HEK293 (cell line): Measurements from ENCODE around the gene CELSR3.

Experiments
- CTCF ChIA-PET: fragments of 350-600 bp; formaldehyde crosslinking; extraction: SDS; loops from one replicate; lab custom pipeline; 2021; ENCODE audit warnings: antibody characterized with exemption; lab: Yijun Ruan, JAX
- POLR2A ChIA-PET: fragments of 300-600 bp; formaldehyde crosslinking; extraction: SDS; loops from one replicate; lab custom pipeline; 2020; ENCODE audit warnings: antibody characterized with exemption, inconsistent platforms; lab: Yijun Ruan, JAX
- H3K27ac ChIP-seq: fragments of 200-500 bp; sonication (Bioruptor generic); 2 replicates; pipeline ENCODE4 v1.5.1; 2014; ENCODE audit warnings: low read depth, low read length, control low read depth, inconsistent platforms; ENCODE audit errors: extremely low read depth
- H3K36me3 ChIP-seq, 2 experiments: fragments of 200-500 bp in 1 of 2; sonication (Bioruptor generic) in 1 of 2; 1 replicate in 1 of 2; 2 replicates in 1 of 2; pipeline ENCODE4 v1.5.1; 2014 to 2017; ENCODE audit warnings: inconsistent platforms in 2 of 2, low read length in 2 of 2; ENCODE audit not compliant: control insufficient read depth in 2 of 2, insufficient read depth in 1 of 2
- H3K4me1 ChIP-seq: fragments of 200-500 bp; sonication (Bioruptor generic); 2 replicates; pipeline ENCODE4 v1.5.1; 2014; ENCODE audit warnings: mild to moderate bottlenecking, low read length, inconsistent platforms; ENCODE audit not compliant: control insufficient read depth, insufficient read depth
- H3K4me3 ChIP-seq: 2 replicates; pipeline ENCODE4 v1.5.1; 2011; ENCODE audit warnings: low read depth, mild to moderate bottlenecking, control low read depth, low read length, moderate library complexity
- H3K9me3 ChIP-seq: fragments of 200-500 bp; sonication (Bioruptor generic); 2 replicates; pipeline ENCODE4 v1.5.1; 2014; ENCODE audit warnings: low read depth, low read length, inconsistent platforms; ENCODE audit not compliant: control insufficient read depth, insufficient read depth
- EGR2 ChIP-seq: fragments of 450-650 bp; formaldehyde crosslinking; IDR thresholded peaks from 2 replicates; pipeline ENCODE4 v1.5.1; 2016; ENCODE audit warnings: low read depth, missing biosample characterization, missing genetic modification characterization
- GLI4 ChIP-seq: fragments of 450-650 bp; formaldehyde crosslinking; IDR thresholded peaks from 2 replicates; pipeline ENCODE4 v1.5.1; 2016; ENCODE audit warnings: missing biosample characterization, missing genetic modification characterization
- KLF8 ChIP-seq: fragments of 450-650 bp; formaldehyde crosslinking; IDR thresholded peaks from 2 replicates; pipeline ENCODE4 v1.5.1; 2016; ENCODE audit warnings: missing biosample characterization, missing genetic modification characterization
- MEIS1 ChIP-seq: sonication (generic); formaldehyde crosslinking; IDR thresholded peaks from 2 replicates; pipeline ENCODE4 v1.8.1; 2022; ENCODE audit warnings: missing genetic modification reagents, mild to moderate bottlenecking, borderline replicate concordance
- ZBTB48 ChIP-seq: fragments of 450-650 bp; formaldehyde crosslinking; IDR thresholded peaks from 2 replicates; pipeline ENCODE4 v1.5.1; 2016; ENCODE audit warnings: missing biosample characterization, missing genetic modification characterization
- ZNF112 ChIP-seq: fragments of 450-650 bp; formaldehyde crosslinking; IDR thresholded peaks from 2 replicates; pipeline ENCODE4 v1.5.0; 2017; ENCODE audit warnings: missing biosample characterization, missing genetic modification characterization
- ZNF121 ChIP-seq: fragments of 450-650 bp; formaldehyde crosslinking; IDR thresholded peaks from 2 replicates; pipeline ENCODE4 v1.5.1; 2016; ENCODE audit warnings: missing biosample characterization, missing genetic modification characterization
- ZNF292 ChIP-seq: fragments of 450-650 bp; formaldehyde crosslinking; IDR thresholded peaks from 2 replicates; pipeline ENCODE4 v1.5.1; 2016; ENCODE audit warnings: low read depth, missing biosample characterization, missing genetic modification characterization, borderline replicate concordance
- ZNF549 ChIP-seq: fragments of 450-650 bp; IDR thresholded peaks from 2 replicates; pipeline ENCODE4 v1.5.1; 2018; ENCODE audit warnings: missing biosample characterization, missing genetic modification characterization, mild to moderate bottlenecking, inconsistent platforms, moderate library complexity
- ZNF610 ChIP-seq: fragments of 450-650 bp; formaldehyde crosslinking; IDR thresholded peaks from 2 replicates; pipeline ENCODE4 v1.5.1; 2016; ENCODE audit warnings: missing biosample characterization, missing genetic modification characterization, borderline replicate concordance
- ZNF624 ChIP-seq: fragments of 450-650 bp; formaldehyde crosslinking; IDR thresholded peaks from 2 replicates; pipeline ENCODE4 v1.5.1; 2017; ENCODE audit warnings: missing biosample characterization, missing genetic modification characterization
- ZNF747 ChIP-seq: fragments of 450-650 bp; formaldehyde crosslinking; IDR thresholded peaks from 2 replicates; pipeline ENCODE4 v1.5.1; 2016; ENCODE audit warnings: missing biosample characterization, missing genetic modification characterization
- ZNF76 ChIP-seq: fragments of 450-650 bp; formaldehyde crosslinking; IDR thresholded peaks from 2 replicates; pipeline ENCODE4; 2016; ENCODE audit warnings: low read depth, missing biosample characterization, missing genetic modification characterization, borderline replicate concordance
- TF ChIP-seq, protein P1 (sequence below): fragments of 450-650 bp; formaldehyde crosslinking; IDR thresholded peaks from 2 replicates; pipeline ENCODE4 v1.5.1; 2016; ENCODE audit warnings: missing biosample characterization, missing genetic modification characterization, low read depth
- TF ChIP-seq, protein P2 (sequence below): fragments of 450-650 bp; formaldehyde crosslinking; IDR thresholded peaks from 2 replicates; pipeline ENCODE4 v1.5.1; 2016; ENCODE audit warnings: missing biosample characterization, missing genetic modification characterization
- TF ChIP-seq, protein P3 (sequence below): fragments of 450-650 bp; formaldehyde crosslinking; conservative IDR thresholded peaks from 2 replicates; pipeline ENCODE4 v1.5.1; 2016; ENCODE audit warnings: low read depth, missing biosample characterization, missing genetic modification characterization

The CELSR3 gene

DNA sequence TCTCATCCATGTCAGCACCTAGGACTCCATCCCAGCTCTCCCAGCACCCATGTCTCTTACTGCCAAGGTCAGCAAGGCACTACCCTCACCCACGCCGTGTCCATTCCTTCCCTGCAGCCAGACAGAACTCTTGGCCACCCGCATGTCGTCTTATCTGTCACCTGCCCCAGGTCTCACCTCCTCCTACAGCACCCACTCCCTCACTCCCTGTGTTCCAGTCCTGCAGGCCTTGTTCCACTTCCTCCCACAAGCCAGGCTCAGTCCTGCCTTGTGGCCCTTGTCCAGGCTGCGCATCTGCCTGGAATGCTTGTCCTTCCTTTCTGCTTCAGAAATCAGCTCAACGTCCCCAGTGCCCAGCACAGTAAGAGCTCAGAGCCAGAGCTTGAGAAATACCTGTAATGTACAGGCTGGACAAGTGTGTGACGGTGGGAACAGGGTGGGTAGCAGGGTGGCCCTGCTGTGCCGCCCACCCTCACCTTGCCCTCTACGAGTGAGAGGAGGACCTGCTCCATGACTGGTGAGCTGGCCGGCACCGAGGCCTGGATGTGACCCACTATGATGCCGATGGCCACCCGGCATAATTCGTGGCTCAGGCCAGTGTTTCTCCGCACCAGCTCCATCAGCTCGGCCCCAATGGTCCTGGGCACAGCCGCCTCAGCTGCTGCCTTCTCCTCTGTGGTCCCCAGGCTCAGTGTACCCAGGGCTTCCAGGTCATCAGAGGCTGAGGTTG lies 18.3 kb upstream of the CELSR3 start:
- Histone ChIP-seq H3K27ac (no peak overlapping the region), H3K9me3 (no peaks in the 10 kb centered on the region), H3K4me3 (no peak overlapping the region), H3K36me3 (peaks cover 3 to 71% of the 10 kb centered on the region in 2 experiments; a peak in 2 of 3 replicates), H3K4me1 (peaks cover 9% of the 10 kb centered on the region)
- CTCF ChIA-PET, result no interaction called here
- TF ChIP-seq EGR2 (tag by site-specific recombination), result peak; percentile 65
- TF ChIP-seq GLI4 (tag by site-specific recombination), result no peak
- POLR2A ChIA-PET, result no interaction called here

DNA sequence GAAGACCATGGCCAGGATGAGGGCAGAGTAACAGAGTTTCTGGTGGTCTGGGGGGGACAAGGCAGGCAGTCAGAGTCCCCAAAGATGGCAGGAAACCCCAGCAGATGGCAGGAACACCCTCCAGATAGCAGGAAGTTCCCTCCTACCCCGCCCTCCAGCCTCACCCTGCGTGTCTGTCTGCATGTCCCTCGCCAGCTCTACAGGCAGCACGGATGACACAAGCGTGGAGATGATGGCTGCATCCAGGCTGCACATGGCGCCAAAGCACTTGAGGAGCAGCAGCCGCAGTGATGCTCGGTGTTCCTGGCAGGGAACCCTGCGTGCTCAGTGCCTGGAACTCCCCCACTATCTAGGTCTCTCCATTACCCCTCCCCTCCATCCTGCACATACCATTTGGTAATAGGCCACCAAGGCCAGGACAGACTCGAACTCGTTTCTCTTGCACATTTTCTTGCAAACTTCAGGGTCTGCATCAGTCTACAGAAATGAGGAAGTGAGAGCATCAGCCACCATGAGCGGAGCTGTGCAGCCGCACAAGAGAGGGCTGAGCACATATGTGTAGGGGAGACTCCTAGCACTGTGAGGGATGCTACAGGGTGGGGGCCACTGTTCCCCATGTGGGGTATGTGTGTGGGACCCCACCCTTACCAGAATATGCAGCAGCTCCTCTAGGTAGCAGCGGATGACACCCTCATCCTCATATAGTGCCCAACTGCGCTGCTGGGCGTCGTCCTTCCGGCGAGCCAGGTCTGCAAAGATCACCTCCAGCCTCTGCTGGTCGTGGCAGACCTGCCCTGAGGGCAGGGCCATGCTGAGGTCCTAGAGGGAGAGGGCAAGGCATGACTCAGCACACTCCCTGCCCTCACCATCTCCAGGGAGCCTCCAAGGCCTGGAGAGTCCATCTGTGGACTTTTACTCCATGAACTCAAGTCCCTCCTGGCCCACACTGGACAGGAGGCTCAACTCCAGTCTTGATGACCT lies 17.0 kb upstream of the CELSR3 start:
- peaks cover 3 to 82% of the 10 kb centered on the region in 2 experiments; a peak in 2 of 3 replicates for H3K36me3 ChIP-seq
- H3K4me3 ChIP-seq, result no peak overlapping the region
- POLR2A ChIA-PET, result interaction anchor here (0.9 kb wide), 1 partner anchor 17 kb away, joined by 3 read pairs; the partner anchor contains the start of gene CELSR3
- no peaks in the 10 kb centered on the region for H3K9me3 ChIP-seq
- H3K27ac ChIP-seq, result no peak overlapping the region
- TF ChIP-seq, protein P1, sequence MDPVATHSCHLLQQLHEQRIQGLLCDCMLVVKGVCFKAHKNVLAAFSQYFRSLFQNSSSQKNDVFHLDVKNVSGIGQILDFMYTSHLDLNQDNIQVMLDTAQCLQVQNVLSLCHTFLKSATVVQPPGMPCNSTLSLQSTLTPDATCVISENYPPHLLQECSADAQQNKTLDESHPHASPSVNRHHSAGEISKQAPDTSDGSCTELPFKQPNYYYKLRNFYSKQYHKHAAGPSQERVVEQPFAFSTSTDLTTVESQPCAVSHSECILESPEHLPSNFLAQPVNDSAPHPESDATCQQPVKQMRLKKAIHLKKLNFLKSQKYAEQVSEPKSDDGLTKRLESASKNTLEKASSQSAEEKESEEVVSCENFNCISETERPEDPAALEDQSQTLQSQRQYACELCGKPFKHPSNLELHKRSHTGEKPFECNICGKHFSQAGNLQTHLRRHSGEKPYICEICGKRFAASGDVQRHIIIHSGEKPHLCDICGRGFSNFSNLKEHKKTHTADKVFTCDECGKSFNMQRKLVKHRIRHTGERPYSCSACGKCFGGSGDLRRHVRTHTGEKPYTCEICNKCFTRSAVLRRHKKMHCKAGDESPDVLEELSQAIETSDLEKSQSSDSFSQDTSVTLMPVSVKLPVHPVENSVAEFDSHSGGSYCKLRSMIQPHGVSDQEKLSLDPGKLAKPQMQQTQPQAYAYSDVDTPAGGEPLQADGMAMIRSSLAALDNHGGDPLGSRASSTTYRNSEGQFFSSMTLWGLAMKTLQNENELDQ, result no peak
- TF ChIP-seq ZNF292 (no peak), KLF8 (no peak), MEIS1 (no peak), ZNF121 (tag by site-specific recombination) (no peak), ZNF549 (tag by site-specific recombination) (no peak)
- TF ChIP-seq, protein P2, sequence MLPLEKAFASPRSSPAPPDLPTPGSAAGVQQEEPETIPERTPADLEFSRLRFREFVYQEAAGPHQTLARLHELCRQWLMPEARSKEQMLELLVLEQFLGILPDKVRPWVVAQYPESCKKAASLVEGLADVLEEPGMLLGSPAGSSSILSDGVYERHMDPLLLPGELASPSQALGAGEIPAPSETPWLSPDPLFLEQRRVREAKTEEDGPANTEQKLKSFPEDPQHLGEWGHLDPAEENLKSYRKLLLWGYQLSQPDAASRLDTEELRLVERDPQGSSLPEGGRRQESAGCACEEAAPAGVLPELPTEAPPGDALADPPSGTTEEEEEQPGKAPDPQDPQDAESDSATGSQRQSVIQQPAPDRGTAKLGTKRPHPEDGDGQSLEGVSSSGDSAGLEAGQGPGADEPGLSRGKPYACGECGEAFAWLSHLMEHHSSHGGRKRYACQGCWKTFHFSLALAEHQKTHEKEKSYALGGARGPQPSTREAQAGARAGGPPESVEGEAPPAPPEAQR (tag by site-specific recombination), result no peak
- H3K4me1 ChIP-seq, result peaks cover 8% of the 10 kb centered on the region
- CTCF ChIA-PET, result no interaction called here

DNA sequence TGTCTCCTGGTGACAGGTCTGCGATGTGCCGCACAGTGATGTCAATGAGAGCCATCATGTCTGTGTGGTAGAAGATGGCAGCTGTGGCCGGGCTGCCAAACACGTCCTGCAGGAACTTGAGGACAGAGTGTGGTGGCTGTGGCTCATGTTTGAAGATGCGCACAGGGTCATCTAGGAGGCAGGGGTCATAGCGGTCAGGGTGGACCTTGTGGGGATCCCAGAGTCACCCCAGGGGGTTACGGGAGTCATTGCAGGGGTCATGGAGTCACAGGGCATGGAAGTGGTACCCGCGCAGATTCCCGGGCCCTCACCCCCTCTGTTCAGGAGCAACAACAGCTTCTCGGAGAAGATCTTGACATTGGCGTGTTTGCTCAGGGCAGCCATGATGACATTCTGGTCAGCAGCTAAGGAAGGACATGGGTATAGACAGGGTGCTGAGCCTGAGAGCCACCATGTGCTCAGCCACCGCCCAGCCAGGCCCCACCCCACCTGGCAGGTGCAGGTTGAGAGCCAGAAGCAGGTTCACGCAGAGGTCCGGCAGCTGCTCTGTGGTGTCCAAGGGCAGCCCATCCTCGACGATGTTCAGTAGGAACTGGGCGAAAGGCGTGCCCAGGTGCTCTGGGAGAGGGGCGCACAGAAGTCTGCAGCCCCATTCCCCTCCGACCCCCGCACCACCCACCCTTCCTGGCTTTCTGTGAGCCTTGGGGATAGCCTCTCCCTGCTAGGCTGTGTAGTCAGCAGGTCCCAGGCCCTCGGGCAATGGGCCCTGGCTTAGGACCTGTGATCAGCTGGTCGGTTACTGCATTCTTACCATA lies 16.1 kb upstream of the CELSR3 start:
- TF ChIP-seq ZNF610 (tag by site-specific recombination) (no peak), ZNF747 (tag by site-specific recombination) (no peak), ZNF76 (tag by site-specific recombination) (no peak), ZNF624 (no peak), ZNF112 (no peak), ZBTB48 (no peak)
- TF ChIP-seq, protein P3, sequence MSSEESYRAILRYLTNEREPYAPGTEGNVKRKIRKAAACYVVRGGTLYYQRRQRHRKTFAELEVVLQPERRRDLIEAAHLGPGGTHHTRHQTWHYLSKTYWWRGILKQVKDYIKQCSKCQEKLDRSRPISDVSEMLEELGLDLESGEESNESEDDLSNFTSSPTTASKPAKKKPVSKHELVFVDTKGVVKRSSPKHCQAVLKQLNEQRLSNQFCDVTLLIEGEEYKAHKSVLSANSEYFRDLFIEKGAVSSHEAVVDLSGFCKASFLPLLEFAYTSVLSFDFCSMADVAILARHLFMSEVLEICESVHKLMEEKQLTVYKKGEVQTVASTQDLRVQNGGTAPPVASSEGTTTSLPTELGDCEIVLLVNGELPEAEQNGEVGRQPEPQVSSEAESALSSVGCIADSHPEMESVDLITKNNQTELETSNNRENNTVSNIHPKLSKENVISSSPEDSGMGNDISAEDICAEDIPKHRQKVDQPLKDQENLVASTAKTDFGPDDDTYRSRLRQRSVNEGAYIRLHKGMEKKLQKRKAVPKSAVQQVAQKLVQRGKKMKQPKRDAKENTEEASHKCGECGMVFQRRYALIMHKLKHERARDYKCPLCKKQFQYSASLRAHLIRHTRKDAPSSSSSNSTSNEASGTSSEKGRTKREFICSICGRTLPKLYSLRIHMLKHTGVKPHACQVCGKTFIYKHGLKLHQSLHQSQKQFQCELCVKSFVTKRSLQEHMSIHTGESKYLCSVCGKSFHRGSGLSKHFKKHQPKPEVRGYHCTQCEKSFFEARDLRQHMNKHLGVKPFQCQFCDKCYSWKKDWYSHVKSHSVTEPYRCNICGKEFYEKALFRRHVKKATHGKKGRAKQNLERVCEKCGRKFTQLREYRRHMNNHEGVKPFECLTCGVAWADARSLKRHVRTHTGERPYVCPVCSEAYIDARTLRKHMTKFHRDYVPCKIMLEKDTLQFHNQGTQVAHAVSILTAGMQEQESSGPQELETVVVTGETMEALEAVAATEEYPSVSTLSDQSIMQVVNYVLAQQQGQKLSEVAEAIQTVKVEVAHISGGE, result no peak
- H3K27ac ChIP-seq, result no peak overlapping the region
- H3K9me3 ChIP-seq, result no peaks in the 10 kb centered on the region
- peaks cover 3 to 91% of the 10 kb centered on the region in 2 experiments; a peak in 2 of 3 replicates for H3K36me3 ChIP-seq
- ChIA-PET POLR2A (interaction anchor here (0.9 kb wide), 1 partner anchor 16 kb away, joined by 3 read pairs; the partner anchor contains the start of gene CELSR3), CTCF (no interaction called here)
- no peak overlapping the region for H3K4me3 ChIP-seq
- H3K4me1 ChIP-seq, result no peaks in the 10 kb centered on the region
